HTERT RPE-1 (cell line): ENCODE results near the gene IQCB1.
"Not testable (repeated sequence)": the region's sequence is repeated elsewhere in the genome, so short reads cannot be mapped to it uniquely, and the experiment has no call there.

Experiments used
- in situ Hi-C: fragments of 300-500 bp; cut with MboI; formaldehyde crosslinking; loops from 4 replicates; pipeline ENCODE4 v1.14.3; 2020; ENCODE audit warnings: low sequenced_read_pairs

The IQCB1 gene

GRCh38 chr3:121749276-121750086 is 85.4 kb downstream of the IQCB1 start, which contains the start of gene GOLGB1:
TSS of gene GOLGB1 (minus strand) at chr3:121749741. CDS start at chr3:121730971, 18,770 bp downstream.
- in situ Hi-C loops: no loop called here

GRCh38 chr3:121748680-121749275 is 86.1 kb downstream of the IQCB1 start:
- in situ Hi-C loops: no loop called here

GRCh38 chr3:121747976-121748375 is 86.9 kb downstream of the IQCB1 start:
- in situ Hi-C loops: no loop called here

- in situ Hi-C loops: not testable (repeated sequence)
Observed at GRCh38 chr3:121743106-121743505, 91.8 kb downstream of the IQCB1 start.

- in situ Hi-C loops: no loop called here
Observed at GRCh38 chr3:121740896-121741295, 94.0 kb downstream of the IQCB1 start.

GRCh38 chr3:121739902-121740301 is 95.0 kb downstream of the IQCB1 start:
- in situ Hi-C loops: no loop called here

GRCh38 chr3:121737644-121738043 is 97.2 kb downstream of the IQCB1 start:
- in situ Hi-C loops: no loop called here

- in situ Hi-C loops: no loop called here
Observed at GRCh38 chr3:121736112-121736511, 98.7 kb downstream of the IQCB1 start.

- in situ Hi-C loops: no loop called here
Observed at GRCh38 chr3:121735047-121735696, 99.7 kb downstream of the IQCB1 start.

- in situ Hi-C loops: no loop called here
Observed at GRCh38 chr3:121730940-121731687, 103.7 kb downstream of the IQCB1 start.

- in situ Hi-C loops: no loop called here
Observed at GRCh38 chr3:121724130-121724529, 110.7 kb downstream of the IQCB1 start.

- in situ Hi-C loops: no loop called here
Observed at GRCh38 chr3:121723485-121723884, 111.4 kb downstream of the IQCB1 start.

- in situ Hi-C loops: no loop called here
Observed at GRCh38 chr3:121722411-121722810, 112.4 kb downstream of the IQCB1 start.

GRCh38 chr3:121720163-121720562 is 114.7 kb downstream of the IQCB1 start:
- in situ Hi-C loops: no loop called here
